HFFc6 (cell line): ENCODE measurements around the gene FAAP20. TPM values are rescaled to one million over a fixed set of nuclear protein-coding genes. Genes with fewer than 3 reads are reported as not detected.

Experiments
- DNase-seq: peaks from one replicate; pipeline ENCODE4 v3.0.0-alpha.2; 2018
- H3K27ac Mint-ChIP-seq: 2 replicates; pipeline ENCODE4 v1.8.0; 2020; ENCODE audit warnings: mild to moderate bottlenecking, mixed read lengths
- H3K27me3 Mint-ChIP-seq: 2 replicates; pipeline ENCODE4 v1.8.0; 2021; ENCODE audit warnings: mild to moderate bottlenecking, moderate library complexity, mixed read lengths; ENCODE audit not compliant: insufficient read depth
- H3K36me3 Mint-ChIP-seq: 2 replicates; pipeline ENCODE4 v1.8.0; 2021; ENCODE audit warnings: low read depth, mixed read lengths
- H3K4me1 Mint-ChIP-seq: 2 replicates; pipeline ENCODE4 v1.8.0; 2020; ENCODE audit warnings: low read depth, mixed read lengths
- H3K4me3 Mint-ChIP-seq: 2 replicates; pipeline ENCODE4 v1.8.0; 2020; ENCODE audit warnings: mild to moderate bottlenecking, moderate library complexity, mixed read lengths
- H3K9me3 Mint-ChIP-seq: 2 replicates; pipeline ENCODE4 v1.8.0; 2020; ENCODE audit warnings: mild to moderate bottlenecking, mixed read lengths
- CTCF ChIP-seq: fragments of 200-600 bp; sonication (generic); IDR thresholded peaks from 2 replicates; pipeline ENCODE4 v1.5.0; 2021; ENCODE audit warnings: antibody characterized with exemption, mild to moderate bottlenecking
- total RNA-seq, 6 experiments: library from RNA; stranded (reverse); fragmentation: NEBNext Ultra II Directional; extraction: Animal tissue kit (Norgen Biotek cat#: 25700); gene quantifications; 2 replicates in 1 of 6; 3 replicates in 5 of 6; pipeline ENCODE4 v1.2.3, GENCODE V29; 2021

Gene FAAP20
- total RNA-seq, 6 experiments from 2014 or later: 75.3 to 97.4 (median 82.7) TPM

- Mint-ChIP-seq H3K36me3 (peaks cover 10% of the 10 kb centered on the region; the same call in 1 of the 2 replicates), H3K4me1 (no peaks in the 10 kb centered on the region; the same call in 1 of the 2 replicates), H3K4me3 (no peak overlapping the region), H3K27me3 (peaks cover 7% of the 10 kb centered on the region), H3K27ac (no peak overlapping the region), H3K9me3 (no peaks in the 10 kb centered on the region)
- no peak for TF ChIP-seq CTCF
- DNase-seq: no peak
These were observed 30.3 kb upstream of the FAAP20 start for GRCh38 chr1:2224631-2225428.

- Mint-ChIP-seq H3K27ac (no peak overlapping the region), H3K36me3 (peaks cover 4% of the 10 kb centered on the region; the same call in 1 of the 2 replicates), H3K4me3 (no peak overlapping the region), H3K4me1 (no peaks in the 10 kb centered on the region; the same call in 1 of the 2 replicates), H3K27me3 (peaks cover 6% of the 10 kb centered on the region), H3K9me3 (no peaks in the 10 kb centered on the region)
- no peak for DNase-seq
- no peak for TF ChIP-seq CTCF
These were observed 29.6 kb upstream of the FAAP20 start for GRCh38 chr1:2224170-2224584.

- DNase-seq: no peak
These were observed 26.7 kb upstream of the FAAP20 start for GRCh38 chr1:2221271-2221670.

GRCh38 chr1:2216767-2217058, 22.1 kb upstream of the FAAP20 start:
- H3K27ac Mint-ChIP-seq: no peak overlapping the region
- no peak for TF ChIP-seq CTCF
- H3K9me3 Mint-ChIP-seq: no peaks in the 10 kb centered on the region
- H3K27me3 Mint-ChIP-seq: no peaks in the 10 kb centered on the region; the same call in 1 of the 2 replicates
- no peak for DNase-seq
- H3K36me3 Mint-ChIP-seq: no peaks in the 10 kb centered on the region
- peaks cover 6% of the 10 kb centered on the region for H3K4me1 Mint-ChIP-seq
- H3K4me3 Mint-ChIP-seq: no peak overlapping the region

More at GRCh38 chr1:2221271-2221670, 26.7 kb upstream of the FAAP20 start:
- no peak for TF ChIP-seq CTCF
- Mint-ChIP-seq H3K27me3 (peaks cover 4% of the 10 kb centered on the region), H3K4me3 (no peak overlapping the region), H3K27ac (no peak overlapping the region), H3K36me3 (no peaks in the 10 kb centered on the region), H3K9me3 (no peaks in the 10 kb centered on the region), H3K4me1 (no peaks in the 10 kb centered on the region; the same call in 1 of the 2 replicates)

- H3K36me3 Mint-ChIP-seq: no peaks in the 10 kb centered on the region
- H3K4me1 Mint-ChIP-seq: peaks cover 6% of the 10 kb centered on the region
- DNase-seq: no peak
- no peak overlapping the region for H3K27ac Mint-ChIP-seq
- no peaks in the 10 kb centered on the region for H3K27me3 Mint-ChIP-seq
- no peak for TF ChIP-seq CTCF
- no peak overlapping the region for H3K4me3 Mint-ChIP-seq
- H3K9me3 Mint-ChIP-seq: no peaks in the 10 kb centered on the region
These were observed 21.6 kb upstream of the FAAP20 start for GRCh38 chr1:2215909-2216766.
